ENCODE results near the gene SLC12A4. TPM values are rescaled to one million over a fixed set of nuclear protein-coding genes. Genes with fewer than 3 reads are reported as not detected.

SLC12A4 gene
- total RNA-seq, 4 donors from 2014 or later = 10.7 to 83.3 (median 33.6) TPM

DNA sequence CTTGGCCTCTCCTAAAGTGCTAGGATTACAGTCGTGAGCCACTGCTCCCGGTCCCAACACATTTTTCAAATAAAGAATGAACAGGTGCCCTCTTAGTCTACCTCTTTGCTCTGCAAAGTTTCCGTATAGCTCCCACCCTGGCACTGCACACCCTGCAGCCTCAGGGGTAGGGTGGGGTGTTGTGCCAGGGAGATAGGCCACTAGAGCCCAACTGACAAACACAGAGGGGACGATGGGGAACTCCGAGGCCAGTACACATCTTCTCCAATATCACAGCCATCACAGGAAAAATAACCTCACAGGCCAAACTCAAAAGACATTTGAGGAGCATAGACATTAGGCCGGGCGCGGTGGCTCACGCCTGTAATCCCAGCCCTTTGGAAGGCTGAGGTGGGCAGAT is 2.7 kb upstream of the SLC12A4 start:
- Histone ChIP-seq H3K36me3 (no peaks in the 10 kb centered on the region), H3K9me3 (no peaks in the 10 kb centered on the region), H3K27ac (no peak overlapping the region), H3K4me1 (peaks cover 0 to 14% (median 7%) of the 10 kb centered on the region in 4 donors), H3K27me3 (no peaks in the 10 kb centered on the region), H3K4me3 (no peak overlapping the region)
- TF ChIP-seq, protein P1, sequence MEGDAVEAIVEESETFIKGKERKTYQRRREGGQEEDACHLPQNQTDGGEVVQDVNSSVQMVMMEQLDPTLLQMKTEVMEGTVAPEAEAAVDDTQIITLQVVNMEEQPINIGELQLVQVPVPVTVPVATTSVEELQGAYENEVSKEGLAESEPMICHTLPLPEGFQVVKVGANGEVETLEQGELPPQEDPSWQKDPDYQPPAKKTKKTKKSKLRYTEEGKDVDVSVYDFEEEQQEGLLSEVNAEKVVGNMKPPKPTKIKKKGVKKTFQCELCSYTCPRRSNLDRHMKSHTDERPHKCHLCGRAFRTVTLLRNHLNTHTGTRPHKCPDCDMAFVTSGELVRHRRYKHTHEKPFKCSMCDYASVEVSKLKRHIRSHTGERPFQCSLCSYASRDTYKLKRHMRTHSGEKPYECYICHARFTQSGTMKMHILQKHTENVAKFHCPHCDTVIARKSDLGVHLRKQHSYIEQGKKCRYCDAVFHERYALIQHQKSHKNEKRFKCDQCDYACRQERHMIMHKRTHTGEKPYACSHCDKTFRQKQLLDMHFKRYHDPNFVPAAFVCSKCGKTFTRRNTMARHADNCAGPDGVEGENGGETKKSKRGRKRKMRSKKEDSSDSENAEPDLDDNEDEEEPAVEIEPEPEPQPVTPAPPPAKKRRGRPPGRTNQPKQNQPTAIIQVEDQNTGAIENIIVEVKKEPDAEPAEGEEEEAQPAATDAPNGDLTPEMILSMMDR (IDR thresholded peaks at IDR 0.05) = no peak
- no peak for TF ChIP-seq POLR2A (IDR thresholded peaks at IDR 0.05)
- DNase-seq = no peak

DNA sequence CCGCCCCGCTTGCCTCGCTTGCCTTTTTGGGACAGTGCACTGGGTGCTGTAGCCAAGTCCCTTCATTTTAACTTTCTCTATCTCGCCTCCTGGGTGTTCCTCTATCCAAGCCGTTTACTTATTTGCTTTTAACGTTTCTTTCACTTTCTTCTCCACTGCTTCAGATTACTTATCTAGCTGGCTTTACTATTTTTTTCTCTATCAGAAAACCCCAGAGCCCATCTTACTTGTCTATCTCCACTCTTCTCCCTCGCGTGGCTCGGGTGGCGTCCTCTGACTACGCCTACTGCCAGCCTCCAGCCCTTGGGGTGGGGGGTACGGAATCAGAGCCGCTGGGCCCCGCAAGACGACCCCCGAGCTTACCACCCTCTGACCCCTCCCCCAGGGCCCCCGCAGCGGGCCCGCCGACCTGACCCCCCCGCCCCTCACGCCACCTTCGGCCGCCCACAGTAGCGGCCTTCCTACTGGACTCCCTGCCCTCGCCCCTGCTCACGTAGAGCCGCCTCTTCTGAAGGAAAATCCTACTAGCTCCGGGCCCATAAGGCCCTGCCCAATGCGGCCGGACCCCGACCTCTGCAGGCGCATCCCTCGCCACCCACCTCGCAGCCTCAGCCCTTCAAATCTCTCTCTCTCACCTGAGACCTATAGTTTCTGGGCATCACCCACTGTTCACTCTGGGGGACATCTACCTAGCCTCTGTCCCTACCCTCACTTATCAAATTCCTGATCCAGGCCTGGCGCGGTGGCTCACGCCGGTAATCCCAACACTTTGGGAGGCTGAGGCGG is 1.0 kb upstream of the SLC12A4 start:
- peaks cover 0 to 28% (median 7%) of the 10 kb centered on the region in 4 donors for H3K4me1 ChIP-seq
- peak overlapping the region; percentile 88 to 96 (median 94) for H3K27ac ChIP-seq
- no peaks in the 10 kb centered on the region for H3K36me3 ChIP-seq
- DNase-seq = no peak
- H3K27me3 ChIP-seq = no peaks in the 10 kb centered on the region
- peak overlapping the region; percentile 78 to 95 (median 92) for H3K4me3 ChIP-seq
- TF ChIP-seq POLR2A (IDR thresholded peaks at IDR 0.05) = no peak
- TF ChIP-seq, protein P1 (IDR thresholded peaks at IDR 0.05) = no peak
- no peaks in the 10 kb centered on the region for H3K9me3 ChIP-seq

DNA sequence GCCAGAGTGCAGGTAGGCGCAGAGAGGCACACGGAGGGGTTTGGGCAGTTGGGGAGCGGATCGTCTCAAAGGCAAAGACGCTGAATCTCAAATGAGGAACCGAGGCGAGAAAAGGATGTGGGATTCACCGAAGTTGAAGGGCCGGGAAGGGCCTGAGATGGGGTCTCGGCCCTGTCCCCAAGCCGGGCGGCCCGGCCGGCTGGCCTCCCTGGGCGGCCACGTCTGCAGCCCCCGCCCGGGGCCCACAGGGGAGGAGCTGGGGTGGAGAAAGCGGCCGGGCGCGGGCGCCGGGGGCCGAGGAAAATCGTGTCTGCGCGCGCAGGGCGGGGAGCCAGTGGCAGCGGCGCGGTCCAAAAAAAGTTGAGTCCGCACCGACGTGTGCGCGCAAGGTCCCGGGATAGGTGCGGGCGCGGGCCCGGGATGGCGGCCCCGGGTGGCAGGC is 458 bp downstream of the SLC12A4 start:
- Histone ChIP-seq H3K9me3 (no peaks in the 10 kb centered on the region), H3K27ac (peak overlapping the region; percentile 88 to 96 (median 94))
- TF ChIP-seq POLR2A (IDR thresholded peaks at IDR 0.05) = no peak
- TF ChIP-seq, protein P1 (IDR thresholded peaks at IDR 0.05) = no peak

DNA sequence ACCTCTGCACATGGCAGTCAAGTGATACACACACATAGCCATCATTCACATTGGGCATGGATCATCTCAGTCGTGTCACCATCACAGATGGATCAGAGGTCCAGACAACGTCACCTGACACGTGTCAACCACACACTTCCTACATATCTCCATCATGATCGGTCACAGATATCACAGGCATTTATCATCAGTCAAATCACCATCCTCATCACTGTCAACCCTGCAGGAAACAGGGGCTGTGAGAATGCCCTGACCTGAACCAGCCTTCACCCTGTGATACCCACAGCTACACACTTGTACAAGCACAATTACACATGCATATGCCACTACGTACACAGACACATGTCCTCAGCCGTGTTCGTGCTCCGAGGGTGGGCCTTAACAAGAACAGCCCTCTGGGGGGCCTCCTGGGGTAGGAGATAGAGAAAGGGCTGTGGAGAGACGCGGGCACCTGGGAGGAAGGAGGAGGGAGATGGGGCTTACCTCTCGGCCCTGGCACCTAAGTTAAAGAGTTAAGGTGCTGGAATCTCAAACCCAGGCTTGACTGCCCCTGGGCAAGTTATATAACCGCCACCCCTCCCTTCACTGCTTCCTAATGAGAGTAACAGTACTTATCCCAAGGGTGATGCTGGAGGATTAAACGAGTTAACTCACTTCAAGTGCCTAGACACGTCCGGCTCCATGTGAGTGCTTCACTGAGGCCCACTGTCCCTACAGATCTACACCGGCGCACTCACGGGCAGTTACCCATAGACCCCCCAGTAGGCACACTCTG is 1.1 kb downstream of the SLC12A4 start:
- Histone ChIP-seq H3K36me3 (peaks cover 0 to 3% (median 0%) of the 10 kb centered on the region in 3 donors), H3K27me3 (no peaks in the 10 kb centered on the region), H3K9me3 (no peaks in the 10 kb centered on the region), H3K4me1 (peaks cover 0 to 40% (median 7%) of the 10 kb centered on the region in 4 donors), H3K27ac (peak overlapping the region; percentile 88 to 96 (median 94)), H3K4me3 (peak overlapping the region; percentile 78 to 95 (median 92))
- peak in 1 of 3 donors; percentile 47 for DNase-seq
- TF ChIP-seq, protein P1 (IDR thresholded peaks at IDR 0.05) = no peak
- no peak for TF ChIP-seq POLR2A (IDR thresholded peaks at IDR 0.05)

More for the DNA sequence above, 458 bp downstream of the SLC12A4 start:
- H3K36me3 ChIP-seq = no peaks in the 10 kb centered on the region
- H3K27me3 ChIP-seq = no peaks in the 10 kb centered on the region
- peaks cover 0 to 40% (median 7%) of the 10 kb centered on the region in 4 donors for H3K4me1 ChIP-seq
- peak overlapping the region; percentile 78 to 95 (median 92) for H3K4me3 ChIP-seq
- DNase-seq = no peak

DNA sequence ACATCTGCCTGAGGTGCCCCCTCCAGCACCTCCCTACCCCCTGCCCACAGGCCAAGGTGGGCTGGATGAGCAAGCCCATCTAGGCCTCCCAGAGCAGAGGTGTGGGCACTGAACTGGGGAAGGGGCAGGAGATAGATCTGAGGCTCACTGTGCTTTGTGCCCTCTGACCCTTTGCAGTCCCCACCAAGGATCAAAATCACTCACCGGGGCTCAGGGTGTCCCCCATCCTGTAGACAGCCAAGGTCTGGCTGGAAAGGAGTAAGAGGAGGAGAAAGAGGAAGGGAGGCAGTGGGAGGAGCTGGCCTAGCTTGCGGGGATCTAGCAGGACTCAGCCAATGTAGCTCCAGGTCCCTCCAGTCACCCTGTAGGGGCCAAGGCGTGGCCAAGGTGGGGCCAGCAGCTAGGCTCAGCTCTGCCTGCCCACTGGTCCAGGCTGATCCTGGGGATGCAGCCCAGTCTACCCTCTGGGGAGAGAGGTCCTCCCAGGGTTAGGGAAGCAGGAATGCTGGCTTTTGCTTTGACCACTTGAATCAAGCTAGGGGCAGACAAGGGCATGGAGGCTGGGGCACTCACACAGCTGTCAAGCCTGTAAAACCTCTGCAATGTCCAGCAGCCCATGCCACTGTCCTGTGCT is 1.8 kb downstream of the SLC12A4 start:
- Histone ChIP-seq H3K27ac (peak overlapping the region in 3 of 4 donors; percentile 88 to 96 (median 93)), H3K4me1 (peaks cover 0 to 46% (median 7%) of the 10 kb centered on the region in 4 donors), H3K36me3 (peaks cover 0 to 10% (median 0%) of the 10 kb centered on the region in 3 donors), H3K9me3 (no peaks in the 10 kb centered on the region), H3K27me3 (no peaks in the 10 kb centered on the region), H3K4me3 (peak overlapping the region in 2 of 4 donors; percentile 78 to 90)
- DNase-seq = no peak
- TF ChIP-seq, protein P1 (IDR thresholded peaks at IDR 0.05) = no peak
- TF ChIP-seq POLR2A (IDR thresholded peaks at IDR 0.05) = no peak
